ENCODE data around the gene RAB3A. TPM values are rescaled to one million over a fixed set of nuclear protein-coding genes. Genes with fewer than 3 reads are reported as not detected.

RAB3A gene
- total RNA-seq, 1 experiment from 2014 or later = 4.0 TPM

DNA sequence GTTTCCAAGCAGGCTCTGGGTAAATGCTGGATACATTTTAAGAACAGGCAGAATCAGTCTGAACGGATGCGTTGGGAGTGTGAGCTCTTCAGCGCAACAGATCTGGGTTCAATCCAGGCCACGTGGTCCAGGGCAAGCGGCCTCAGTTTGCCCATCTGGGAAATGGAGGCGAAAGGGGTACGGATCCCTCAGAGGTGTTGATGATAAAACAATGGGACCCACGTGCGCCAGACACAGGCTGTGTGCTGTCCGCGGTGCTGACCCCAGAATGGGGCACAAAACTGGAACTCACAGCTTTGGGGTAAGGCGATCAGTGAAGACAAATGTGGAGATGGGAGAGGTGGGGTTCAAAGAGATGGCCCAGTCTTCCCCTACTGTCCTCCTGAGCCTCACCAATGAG lies 35.5 kb upstream of the RAB3A start:
- CTCF ChIA-PET = no interaction called here
- POLR2A ChIA-PET (ENCODE audit: unreplicated experiment) = interaction anchor here (0.5 to 0.6 kb wide), 2 partner anchors 9 to 690 kb away, joined by 3 to 4 read pairs; no protein-coding TSS in a partner anchor
- Histone ChIP-seq H3K27me3 (ENCODE audit: insufficient read depth, low read depth) (no peaks in the 10 kb centered on the region), H3K4me2 (no peak overlapping the region), H3K4me3 (no peak overlapping the region), H3K36me3 (ENCODE audit: low read depth) (no peaks in the 10 kb centered on the region), H3K27ac (no peak overlapping the region), H3K9me2 (ENCODE audit: insufficient read depth) (no peaks in the 10 kb centered on the region), H3K79me2 (ENCODE audit: low read depth) (no peaks in the 10 kb centered on the region), H4K20me1 (ENCODE audit: insufficient read depth) (no peaks in the 10 kb centered on the region), H3K9me3 (ENCODE audit: insufficient read depth, low read depth) (no peaks in the 10 kb centered on the region), H3K4me1 (replicated peaks; ENCODE audit: insufficient read depth) (no peaks in the 10 kb centered on the region), H2AFZ (no peak overlapping the region), H3F3A (ENCODE audit: insufficient read depth, low read depth) (no peaks in the 10 kb centered on the region; the same call in none of the 2 replicates)
- DNase-seq = no peak
- BruUV-seq (replicated peaks) = no TSS peak
- intact Hi-C loops (cut with micrococcal nuclease; ENCODE audit: unreplicated experiment) = no loop called here
- TF ChIP-seq, protein P1, sequence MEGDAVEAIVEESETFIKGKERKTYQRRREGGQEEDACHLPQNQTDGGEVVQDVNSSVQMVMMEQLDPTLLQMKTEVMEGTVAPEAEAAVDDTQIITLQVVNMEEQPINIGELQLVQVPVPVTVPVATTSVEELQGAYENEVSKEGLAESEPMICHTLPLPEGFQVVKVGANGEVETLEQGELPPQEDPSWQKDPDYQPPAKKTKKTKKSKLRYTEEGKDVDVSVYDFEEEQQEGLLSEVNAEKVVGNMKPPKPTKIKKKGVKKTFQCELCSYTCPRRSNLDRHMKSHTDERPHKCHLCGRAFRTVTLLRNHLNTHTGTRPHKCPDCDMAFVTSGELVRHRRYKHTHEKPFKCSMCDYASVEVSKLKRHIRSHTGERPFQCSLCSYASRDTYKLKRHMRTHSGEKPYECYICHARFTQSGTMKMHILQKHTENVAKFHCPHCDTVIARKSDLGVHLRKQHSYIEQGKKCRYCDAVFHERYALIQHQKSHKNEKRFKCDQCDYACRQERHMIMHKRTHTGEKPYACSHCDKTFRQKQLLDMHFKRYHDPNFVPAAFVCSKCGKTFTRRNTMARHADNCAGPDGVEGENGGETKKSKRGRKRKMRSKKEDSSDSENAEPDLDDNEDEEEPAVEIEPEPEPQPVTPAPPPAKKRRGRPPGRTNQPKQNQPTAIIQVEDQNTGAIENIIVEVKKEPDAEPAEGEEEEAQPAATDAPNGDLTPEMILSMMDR (conservative IDR thresholded peaks at IDR 0.05) = no peak
- no peak for TF ChIP-seq EZH2 (IDR thresholded peaks at IDR 0.05; ENCODE audit: low read depth)

DNA sequence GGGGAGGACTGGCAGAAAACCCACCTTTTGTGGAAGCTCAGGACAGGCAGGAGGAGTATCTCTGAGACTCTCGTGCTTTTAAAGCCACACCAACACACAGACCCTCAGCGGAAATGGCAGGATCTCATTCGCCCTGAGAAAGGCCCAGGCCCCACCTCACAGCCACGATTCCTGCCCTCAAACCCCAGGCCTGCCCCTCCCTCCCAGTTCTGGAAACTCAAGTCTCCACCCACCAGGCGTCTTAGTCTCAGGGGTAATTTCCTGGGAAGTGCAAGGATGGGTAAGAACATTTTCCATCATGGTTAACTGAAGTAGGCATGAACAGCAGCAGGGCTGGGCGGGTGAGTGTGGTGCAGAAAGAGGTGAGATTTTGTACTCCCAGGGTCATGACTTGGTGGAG lies 30.4 kb upstream of the RAB3A start:
- intact Hi-C loops (cut with micrococcal nuclease; ENCODE audit: unreplicated experiment) = no loop called here
- POLR2A ChIA-PET (ENCODE audit: unreplicated experiment) = interaction anchor here (0.7 kb wide), 1 partner anchor 10 kb away, joined by 14 read pairs; no protein-coding TSS in a partner anchor
- Histone ChIP-seq H4K20me1 (ENCODE audit: insufficient read depth) (peaks cover 5% of the 10 kb centered on the region), H3K27ac (no peak overlapping the region), H3F3A (ENCODE audit: insufficient read depth, low read depth) (peaks cover 26% of the 10 kb centered on the region; the same call in 1 of the 2 replicates), H3K4me2 (no peak overlapping the region), H2AFZ (no peak overlapping the region), H3K9me2 (ENCODE audit: insufficient read depth) (no peaks in the 10 kb centered on the region), H3K4me1 (replicated peaks; ENCODE audit: insufficient read depth) (peaks cover 5% of the 10 kb centered on the region; the same call in 1 of the 2 replicates), H3K79me2 (ENCODE audit: low read depth) (no peaks in the 10 kb centered on the region), H3K36me3 (ENCODE audit: low read depth) (no peaks in the 10 kb centered on the region), H3K4me3 (no peak overlapping the region), H3K27me3 (ENCODE audit: insufficient read depth, low read depth) (no peaks in the 10 kb centered on the region), H3K9me3 (ENCODE audit: insufficient read depth, low read depth) (no peaks in the 10 kb centered on the region)
- no TSS peak for BruUV-seq (replicated peaks)
- DNase-seq = no peak
- TF ChIP-seq EZH2 (IDR thresholded peaks at IDR 0.05; ENCODE audit: low read depth) = no peak
- TF ChIP-seq, protein P1 (conservative IDR thresholded peaks at IDR 0.05) = no peak
- CTCF ChIA-PET = no interaction called here

GRCh38 chr19:18233224-18233825 lies 29.5 kb upstream of the RAB3A start:
- intact Hi-C loops (cut with micrococcal nuclease; ENCODE audit: unreplicated experiment) = no loop called here
- H3K4me3 ChIP-seq = no peak overlapping the region
- peak; percentile 51 to 62 for DNase-seq
- H2AFZ ChIP-seq = no peak overlapping the region
- ChIA-PET POLR2A (ENCODE audit: unreplicated experiment) (interaction anchor here (0.6 to 0.7 kb wide), 2 partner anchors 9 to 374 kb away, joined by 3 to 14 read pairs; no protein-coding TSS in a partner anchor), CTCF (no interaction called here)
- H3K27ac ChIP-seq = no peak overlapping the region
- H3K4me1 ChIP-seq (replicated peaks; ENCODE audit: insufficient read depth) = peaks cover 5% of the 10 kb centered on the region; the same call in 1 of the 2 replicates
- no peaks in the 10 kb centered on the region for H3K9me2 ChIP-seq (ENCODE audit: insufficient read depth)
- H3K27me3 ChIP-seq (ENCODE audit: insufficient read depth, low read depth) = no peaks in the 10 kb centered on the region
- peaks cover 28% of the 10 kb centered on the region for H3F3A ChIP-seq (ENCODE audit: insufficient read depth, low read depth)
- no peak for TF ChIP-seq EZH2 (IDR thresholded peaks at IDR 0.05; ENCODE audit: low read depth)
- TF ChIP-seq, protein P1 (conservative IDR thresholded peaks at IDR 0.05) = no peak
- H4K20me1 ChIP-seq (ENCODE audit: insufficient read depth) = peaks cover 5% of the 10 kb centered on the region
- H3K4me2 ChIP-seq = no peak overlapping the region
- no peaks in the 10 kb centered on the region for H3K36me3 ChIP-seq (ENCODE audit: low read depth)
- H3K9me3 ChIP-seq (ENCODE audit: insufficient read depth, low read depth) = no peaks in the 10 kb centered on the region
- no TSS peak for BruUV-seq (replicated peaks)
- no peaks in the 10 kb centered on the region for H3K79me2 ChIP-seq (ENCODE audit: low read depth)
